Measurements from ENCODE around the gene RIN3. TPM values are rescaled to one million over a fixed set of nuclear protein-coding genes. Genes with fewer than 3 reads are reported as not detected.

RIN3 gene
- total RNA-seq, 1 donor from 2014 or later = 34.7 TPM

DNA sequence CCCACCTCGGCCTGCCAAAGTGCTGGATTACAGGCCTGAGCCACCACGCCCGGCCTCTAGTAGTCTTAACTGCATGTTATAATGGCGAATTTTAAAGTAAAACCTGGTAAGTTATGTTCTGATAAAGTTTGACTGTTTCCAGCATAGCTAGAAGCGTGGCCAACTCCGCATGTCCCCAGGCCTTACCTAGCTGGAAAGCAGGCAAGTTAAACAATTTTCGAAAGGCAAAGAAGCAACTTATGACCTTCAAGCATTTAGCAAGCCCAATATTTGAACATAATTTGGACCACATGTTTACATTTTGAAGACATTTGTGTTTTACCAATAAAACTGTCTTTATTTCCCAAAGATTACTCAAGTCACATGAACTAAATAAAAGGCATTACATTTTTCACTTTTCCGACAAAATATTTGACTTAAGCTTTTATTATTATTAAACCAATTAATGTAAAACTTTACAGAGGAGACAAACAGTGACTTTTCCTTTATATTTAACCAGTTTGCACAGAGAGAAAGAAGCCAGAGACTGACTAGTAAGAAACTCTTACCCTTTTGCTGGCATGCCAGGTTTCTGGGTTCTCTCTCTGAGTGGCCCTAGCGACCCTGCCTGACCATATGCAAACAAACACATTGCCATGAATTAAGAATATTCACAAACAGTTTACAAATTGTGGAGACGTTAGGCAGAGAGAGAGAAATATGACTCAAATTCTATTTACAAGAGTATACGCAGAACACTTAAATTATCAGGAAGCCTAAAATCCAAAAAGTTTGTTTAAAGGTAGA is 106.3 kb downstream of the RIN3 start:
- H3K4me1 Mint-ChIP-seq (ENCODE audit: low read depth) = peaks cover 19% of the 10 kb centered on the region
- intact Hi-C loops (cut with micrococcal nuclease) = no loop called here
- H3K4me3 Mint-ChIP-seq = no peak overlapping the region
- H3K9me3 Mint-ChIP-seq = peaks cover 37% of the 10 kb centered on the region
- no peak overlapping the region for H3K27ac Mint-ChIP-seq
- no peaks in the 10 kb centered on the region for H3K27me3 Mint-ChIP-seq (ENCODE audit: insufficient read depth)
- DNase-seq (ENCODE audit: low spot score) = no peak
- peaks cover 20% of the 10 kb centered on the region for H3K36me3 Mint-ChIP-seq (ENCODE audit: low read depth)

DNA sequence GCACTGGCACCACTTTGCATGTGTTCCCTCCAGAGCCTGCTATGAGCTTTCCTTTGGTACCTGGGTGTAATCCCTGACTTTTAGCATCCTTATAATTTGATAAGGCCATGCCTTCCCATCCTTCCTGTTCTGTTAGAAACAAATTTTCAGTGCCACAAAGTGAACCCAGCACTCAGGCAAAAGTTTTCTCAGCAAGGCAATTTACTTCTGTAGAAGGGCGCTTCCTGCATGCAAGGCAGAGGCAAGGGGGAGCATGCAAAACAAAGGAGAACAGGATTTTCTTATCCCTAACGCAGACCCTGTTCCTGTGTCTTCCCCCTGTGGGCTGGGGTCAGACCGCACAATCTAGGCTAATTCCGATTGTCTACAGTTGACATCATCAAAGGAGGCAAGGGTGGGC is 108.7 kb downstream of the RIN3 start:
- Mint-ChIP-seq H3K4me1 (ENCODE audit: low read depth) (no peaks in the 10 kb centered on the region), H3K4me3 (no peak overlapping the region), H3K27ac (no peak overlapping the region), H3K9me3 (peaks cover 57% of the 10 kb centered on the region), H3K27me3 (ENCODE audit: insufficient read depth) (peaks cover 2% of the 10 kb centered on the region), H3K36me3 (ENCODE audit: low read depth) (peaks cover 28% of the 10 kb centered on the region)
- no peak for DNase-seq (ENCODE audit: low spot score)
- intact Hi-C loops (cut with micrococcal nuclease) = no loop called here

DNA sequence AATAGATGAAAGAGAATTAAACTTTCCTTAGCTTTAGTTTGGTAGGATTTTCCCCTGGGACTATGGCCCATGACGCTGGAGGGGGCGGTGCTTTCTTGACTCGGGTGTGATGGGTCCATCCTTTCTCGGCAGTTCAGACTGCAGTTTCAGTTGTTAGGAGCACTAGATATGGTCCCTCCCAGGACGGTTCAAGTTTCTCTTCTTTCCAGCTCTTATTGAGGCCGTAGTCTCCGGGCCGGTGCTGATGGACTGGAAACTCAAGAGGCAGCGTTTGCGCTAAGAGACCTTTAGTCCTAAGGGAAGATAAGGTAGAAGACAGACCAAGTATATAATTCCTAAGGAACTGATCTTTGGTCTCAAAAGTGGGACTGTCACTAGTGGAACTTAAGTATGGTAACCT is 111.2 kb downstream of the RIN3 start:
- peaks cover 35% of the 10 kb centered on the region for H3K36me3 Mint-ChIP-seq (ENCODE audit: low read depth)
- H3K9me3 Mint-ChIP-seq = peaks cover 65% of the 10 kb centered on the region
- no peak for DNase-seq (ENCODE audit: low spot score)
- no peak overlapping the region for H3K27ac Mint-ChIP-seq
- H3K27me3 Mint-ChIP-seq (ENCODE audit: insufficient read depth) = peaks cover 2% of the 10 kb centered on the region
- no peak overlapping the region for H3K4me3 Mint-ChIP-seq
- no peaks in the 10 kb centered on the region for H3K4me1 Mint-ChIP-seq (ENCODE audit: low read depth)
- intact Hi-C loops (cut with micrococcal nuclease) = no loop called here

DNA sequence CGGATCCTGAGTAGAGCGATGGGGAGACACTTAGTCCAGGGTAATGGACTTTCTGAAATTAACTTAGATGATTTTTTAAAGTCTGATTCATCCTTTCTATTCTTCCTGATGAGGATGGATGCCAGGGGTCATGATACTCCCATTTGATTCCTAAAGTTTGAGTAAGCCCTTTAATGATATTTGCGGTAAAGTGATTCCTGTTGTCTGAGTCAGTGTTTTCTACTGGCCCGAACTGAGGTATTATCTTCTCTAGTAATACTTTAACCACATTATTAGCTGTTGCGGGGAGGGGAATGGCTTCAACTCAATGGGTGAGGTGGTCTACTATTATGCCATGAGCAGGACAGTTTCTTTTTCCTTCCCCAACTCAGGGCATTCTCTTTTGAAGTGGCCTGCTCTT is 111.6 kb downstream of the RIN3 start:
- peaks cover 65% of the 10 kb centered on the region for H3K9me3 Mint-ChIP-seq
- peaks cover 35% of the 10 kb centered on the region for H3K36me3 Mint-ChIP-seq (ENCODE audit: low read depth)

DNA sequence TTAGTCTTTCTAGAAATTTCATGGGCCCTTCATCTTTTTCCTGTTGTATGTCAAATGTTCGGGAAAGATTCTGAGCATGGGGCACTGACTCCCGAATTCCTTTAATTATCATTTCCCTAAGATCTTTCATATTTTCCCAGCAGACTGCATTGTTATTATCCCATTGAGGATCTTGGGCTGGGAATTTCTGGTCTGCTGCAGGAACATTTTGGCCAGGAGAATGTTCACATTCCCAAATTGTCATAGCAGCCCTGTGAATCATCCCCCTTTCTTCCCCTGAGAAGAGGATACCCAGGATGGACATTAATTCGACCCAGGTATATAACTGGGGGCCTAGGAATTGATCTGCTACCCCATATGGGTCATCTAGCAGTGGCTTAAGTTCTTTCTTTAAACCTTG is 112.5 kb downstream of the RIN3 start:
- Mint-ChIP-seq H3K4me3 (no peak overlapping the region), H3K36me3 (ENCODE audit: low read depth) (peaks cover 33% of the 10 kb centered on the region), H3K27ac (no peak overlapping the region), H3K4me1 (ENCODE audit: low read depth) (no peaks in the 10 kb centered on the region), H3K27me3 (ENCODE audit: insufficient read depth) (peaks cover 2% of the 10 kb centered on the region), H3K9me3 (peaks cover 61% of the 10 kb centered on the region)
- intact Hi-C loops (cut with micrococcal nuclease) = no loop called here
- DNase-seq (ENCODE audit: low spot score) = no peak

More for the DNA sequence above, 111.6 kb downstream of the RIN3 start:
- H3K27me3 Mint-ChIP-seq (ENCODE audit: insufficient read depth) = peaks cover 2% of the 10 kb centered on the region
- DNase-seq (ENCODE audit: low spot score) = no peak
- H3K4me1 Mint-ChIP-seq (ENCODE audit: low read depth) = no peaks in the 10 kb centered on the region
- intact Hi-C loops (cut with micrococcal nuclease) = no loop called here
- no peak overlapping the region for H3K27ac Mint-ChIP-seq
- no peak overlapping the region for H3K4me3 Mint-ChIP-seq

DNA sequence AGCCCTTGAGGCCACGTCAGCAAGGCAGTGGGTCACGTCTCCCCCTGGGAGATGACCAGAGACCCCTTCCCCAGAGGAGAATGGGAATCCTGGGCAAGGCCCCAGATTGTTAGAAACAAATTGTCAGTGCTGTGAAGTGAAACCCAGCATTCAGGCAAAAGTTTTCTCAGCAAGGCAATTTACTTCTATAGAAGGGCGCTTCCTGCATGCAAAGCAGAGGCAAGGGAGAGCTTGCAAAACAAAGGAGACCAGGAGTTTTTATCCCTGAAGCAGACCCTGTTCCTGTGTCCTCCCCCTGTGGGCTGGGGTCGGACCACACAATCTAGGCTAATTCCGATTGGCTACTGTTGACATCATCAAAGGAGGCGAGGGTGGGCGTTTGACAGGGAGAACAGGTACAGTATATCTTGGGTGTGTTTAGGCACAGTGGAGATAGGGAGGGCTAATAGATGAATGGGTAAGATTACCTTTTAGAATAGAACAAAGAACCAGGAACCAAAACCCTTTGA is 114.2 kb downstream of the RIN3 start:
- Mint-ChIP-seq H3K36me3 (ENCODE audit: low read depth) (peaks cover 23% of the 10 kb centered on the region), H3K4me1 (ENCODE audit: low read depth) (peaks cover 4% of the 10 kb centered on the region), H3K27ac (no peak overlapping the region), H3K27me3 (ENCODE audit: insufficient read depth) (peaks cover 5% of the 10 kb centered on the region), H3K9me3 (peaks cover 46% of the 10 kb centered on the region), H3K4me3 (no peak overlapping the region)
- DNase-seq (ENCODE audit: low spot score) = no peak
- intact Hi-C loops (cut with micrococcal nuclease) = no loop called here

DNA sequence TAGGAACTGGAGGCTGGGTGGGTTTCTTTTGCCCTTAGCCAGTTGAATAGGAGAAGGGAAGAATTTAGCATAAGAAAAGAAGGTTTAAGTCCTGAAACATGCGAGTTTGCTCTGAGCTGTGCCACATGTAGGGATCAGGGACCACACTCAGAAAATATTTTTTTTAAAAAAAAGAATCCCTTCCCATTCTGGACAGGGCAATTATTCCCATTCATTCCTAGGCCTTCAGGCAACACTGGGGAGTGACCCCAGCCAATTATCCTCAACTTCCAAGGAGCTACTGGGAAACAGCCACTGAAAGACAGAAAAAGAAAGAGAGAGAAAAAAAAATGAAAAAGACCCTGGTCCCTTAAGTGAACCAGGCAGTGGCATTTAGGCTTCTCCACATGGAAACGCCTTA is 115.1 kb downstream of the RIN3 start:
- Mint-ChIP-seq H3K36me3 (ENCODE audit: low read depth) (peaks cover 22% of the 10 kb centered on the region), H3K4me3 (no peak overlapping the region), H3K27me3 (ENCODE audit: insufficient read depth) (peaks cover 8% of the 10 kb centered on the region), H3K4me1 (ENCODE audit: low read depth) (peaks cover 13% of the 10 kb centered on the region), H3K9me3 (peaks cover 40% of the 10 kb centered on the region), H3K27ac (no peak overlapping the region)
- intact Hi-C loops (cut with micrococcal nuclease) = no loop called here
- no peak for DNase-seq (ENCODE audit: low spot score)

DNA sequence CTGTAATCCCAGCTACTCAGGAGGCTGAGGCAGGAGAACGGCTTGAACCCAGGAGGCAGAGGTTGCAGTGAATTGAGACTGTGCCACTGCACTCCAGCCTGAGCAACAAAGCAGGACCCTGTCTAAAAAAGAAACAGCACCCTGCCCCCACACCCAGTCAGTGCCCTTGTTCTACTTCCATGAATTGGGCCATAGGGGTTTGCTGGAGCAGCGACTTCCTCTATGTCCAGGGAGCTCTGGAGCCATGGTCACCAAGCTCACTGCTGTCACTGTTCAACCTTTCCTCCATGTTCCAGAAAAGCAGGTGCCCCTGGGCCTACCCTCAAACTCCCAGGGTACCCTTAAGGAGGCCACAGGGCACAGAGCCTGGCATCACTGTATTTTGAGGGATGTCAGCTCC is 116.8 kb downstream of the RIN3 start:
- intact Hi-C loops (cut with micrococcal nuclease) = no loop called here
- Mint-ChIP-seq H3K27me3 (ENCODE audit: insufficient read depth) (peaks cover 8% of the 10 kb centered on the region), H3K4me3 (no peak overlapping the region), H3K27ac (no peak overlapping the region), H3K9me3 (peaks cover 26% of the 10 kb centered on the region), H3K36me3 (ENCODE audit: low read depth) (peaks cover 19% of the 10 kb centered on the region), H3K4me1 (ENCODE audit: low read depth) (peaks cover 14% of the 10 kb centered on the region)
- no peak for DNase-seq (ENCODE audit: low spot score)

DNA sequence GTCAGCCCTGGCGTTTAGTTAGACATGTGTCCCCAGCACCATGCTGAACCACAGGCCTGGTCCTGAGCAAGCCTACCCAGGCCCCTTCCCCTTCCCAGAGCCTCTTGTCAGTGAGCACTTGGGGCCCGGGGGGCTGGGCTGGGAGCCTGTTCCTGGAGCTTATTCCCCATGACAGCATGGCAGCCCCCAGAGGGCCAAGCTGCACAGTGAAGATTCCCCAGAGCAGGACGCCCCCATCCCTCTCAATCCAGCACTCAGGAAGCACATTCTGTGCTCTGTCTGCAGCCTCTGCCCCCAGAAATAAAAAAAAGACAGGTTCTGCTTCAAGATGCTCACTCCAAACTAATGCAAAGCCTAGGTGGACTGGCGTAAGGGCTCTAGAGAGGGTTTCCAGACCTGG is 117.5 kb downstream of the RIN3 start:
- H3K27me3 Mint-ChIP-seq (ENCODE audit: insufficient read depth) = peaks cover 8% of the 10 kb centered on the region
- H3K36me3 Mint-ChIP-seq (ENCODE audit: low read depth) = peaks cover 14% of the 10 kb centered on the region
- intact Hi-C loops (cut with micrococcal nuclease) = no loop called here

DNA sequence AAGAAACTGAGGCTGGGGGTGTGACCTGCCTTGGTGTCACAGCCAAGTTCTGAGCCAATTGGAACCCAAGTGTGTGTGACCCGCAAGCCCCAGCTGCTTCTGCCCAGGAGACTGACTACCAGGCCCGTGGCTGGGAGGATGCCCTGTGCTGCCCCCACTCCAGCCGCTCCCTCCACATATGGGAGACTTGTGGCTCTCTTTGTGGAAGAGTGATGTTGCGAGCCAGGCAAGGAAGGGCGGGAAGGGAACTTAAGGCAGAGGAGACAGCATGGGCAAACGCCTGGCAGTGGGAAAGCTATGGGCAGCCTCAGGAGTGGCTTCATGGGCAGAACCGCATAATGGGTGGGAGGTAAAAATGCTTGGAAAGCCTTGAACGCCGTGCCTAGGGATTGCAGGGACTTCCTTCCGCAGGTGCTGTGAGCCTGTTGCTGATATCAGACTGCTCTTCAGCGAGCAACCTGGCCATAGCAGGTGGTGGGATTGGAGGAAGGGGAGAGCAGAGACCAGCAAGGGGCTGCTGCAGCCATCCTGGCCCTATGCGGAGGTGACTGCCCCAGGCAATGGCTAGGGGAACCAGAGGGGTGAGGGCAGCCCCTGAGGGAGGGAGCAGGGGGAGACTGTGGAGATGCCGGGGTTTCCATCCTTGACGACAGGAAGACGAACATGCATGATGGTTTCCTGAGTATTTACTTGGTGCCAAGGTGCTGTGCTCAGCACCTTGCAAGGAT is 119.1 kb downstream of the RIN3 start:
- Mint-ChIP-seq H3K4me3 (no peak overlapping the region), H3K27me3 (ENCODE audit: insufficient read depth) (peaks cover 7% of the 10 kb centered on the region), H3K9me3 (peaks cover 5% of the 10 kb centered on the region), H3K27ac (no peak overlapping the region), H3K36me3 (ENCODE audit: low read depth) (peaks cover 3% of the 10 kb centered on the region), H3K4me1 (ENCODE audit: low read depth) (peaks cover 14% of the 10 kb centered on the region)
- DNase-seq (ENCODE audit: low spot score) = no peak
- intact Hi-C loops (cut with micrococcal nuclease) = no loop called here

More for the DNA sequence above, 117.5 kb downstream of the RIN3 start:
- DNase-seq (ENCODE audit: low spot score) = no peak
- H3K4me1 Mint-ChIP-seq (ENCODE audit: low read depth) = peaks cover 14% of the 10 kb centered on the region
- H3K27ac Mint-ChIP-seq = no peak overlapping the region
- no peak overlapping the region for H3K4me3 Mint-ChIP-seq
- H3K9me3 Mint-ChIP-seq = peaks cover 19% of the 10 kb centered on the region

DNA sequence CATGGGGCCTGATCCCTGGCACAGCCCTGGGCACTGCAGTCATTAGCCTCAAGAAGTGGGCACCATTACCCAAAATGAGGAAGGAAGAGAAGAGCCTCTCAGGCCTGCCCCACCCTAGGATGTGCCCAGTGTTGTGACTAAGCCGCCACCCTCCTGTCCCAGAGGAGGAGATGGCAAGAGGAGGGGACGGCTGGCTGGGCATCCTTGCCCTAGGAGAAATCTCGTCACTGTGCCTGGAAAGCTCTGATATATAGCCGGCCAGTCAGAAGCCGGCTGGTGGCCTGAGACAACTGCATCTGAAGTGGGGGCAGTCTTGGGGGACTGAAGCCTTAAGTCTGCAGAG is 119.7 kb downstream of the RIN3 start:
- peaks cover 9% of the 10 kb centered on the region for H3K27me3 Mint-ChIP-seq (ENCODE audit: insufficient read depth)
- no peak for DNase-seq (ENCODE audit: low spot score)
- H3K4me1 Mint-ChIP-seq (ENCODE audit: low read depth) = peaks cover 18% of the 10 kb centered on the region
- no peak overlapping the region for H3K27ac Mint-ChIP-seq
- H3K9me3 Mint-ChIP-seq = no peaks in the 10 kb centered on the region
- H3K36me3 Mint-ChIP-seq (ENCODE audit: low read depth) = no peaks in the 10 kb centered on the region
- intact Hi-C loops (cut with micrococcal nuclease) = no loop called here
- H3K4me3 Mint-ChIP-seq = no peak overlapping the region

DNA sequence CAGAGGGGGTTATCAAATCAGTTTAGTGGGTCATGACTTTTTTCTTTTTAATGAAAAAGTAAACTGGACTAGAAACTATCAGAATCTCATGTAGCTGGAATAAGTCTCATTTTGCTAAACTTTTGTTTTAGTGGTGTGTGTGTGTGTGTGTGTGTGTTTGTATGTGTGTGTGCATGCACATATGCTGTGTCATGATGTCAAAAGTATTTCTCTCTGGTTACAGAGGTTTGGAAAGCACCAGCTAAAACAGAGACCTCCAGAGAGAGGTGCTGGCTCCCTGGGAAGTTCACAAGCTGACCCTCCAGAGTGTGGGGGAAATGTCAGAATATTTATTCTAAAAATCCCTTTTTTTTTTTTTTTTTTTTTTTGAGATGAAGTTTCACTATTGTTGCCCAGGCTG is 120.1 kb downstream of the RIN3 start:
- no peak for DNase-seq (ENCODE audit: low spot score)
- Mint-ChIP-seq H3K4me1 (ENCODE audit: low read depth) (peaks cover 19% of the 10 kb centered on the region), H3K36me3 (ENCODE audit: low read depth) (no peaks in the 10 kb centered on the region), H3K9me3 (no peaks in the 10 kb centered on the region), H3K27me3 (ENCODE audit: insufficient read depth) (peaks cover 9% of the 10 kb centered on the region), H3K4me3 (no peak overlapping the region), H3K27ac (no peak overlapping the region)
- intact Hi-C loops (cut with micrococcal nuclease) = no loop called here

DNA sequence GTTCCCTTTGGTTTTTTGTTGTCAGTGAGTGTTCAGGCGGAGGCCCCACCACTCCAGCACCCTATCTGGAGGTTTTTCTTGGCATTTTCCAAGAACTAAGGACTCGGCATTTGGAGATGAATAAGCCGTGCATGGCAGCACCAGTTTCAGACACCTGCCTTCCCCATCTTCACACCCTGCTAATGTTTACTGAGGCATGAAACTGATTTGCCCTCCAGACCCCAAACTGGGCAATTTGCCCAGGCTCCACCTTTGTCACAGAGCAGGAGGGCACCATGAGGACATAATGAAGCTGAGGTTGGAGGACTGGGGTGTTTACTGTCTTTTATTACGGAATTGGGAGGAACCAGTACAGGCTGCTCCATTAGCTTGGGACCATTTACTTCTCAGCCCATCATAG is 121.5 kb downstream of the RIN3 start:
- Mint-ChIP-seq H3K4me1 (ENCODE audit: low read depth) (peaks cover 23% of the 10 kb centered on the region), H3K4me3 (no peak overlapping the region), H3K9me3 (no peaks in the 10 kb centered on the region), H3K36me3 (ENCODE audit: low read depth) (no peaks in the 10 kb centered on the region), H3K27ac (no peak overlapping the region), H3K27me3 (ENCODE audit: insufficient read depth) (peaks cover 9% of the 10 kb centered on the region)
- intact Hi-C loops (cut with micrococcal nuclease) = no loop called here
- DNase-seq (ENCODE audit: low spot score) = no peak

Data from activated T-helper 1 cell treated with anti-CD3 and anti-CD28 coated beads, Interleukin-12 subunit alpha, Interleukin-12 subunit beta, Interleukin-2, Interleukin-4 antibody, amounts not matched to agents 30 ng/mL and 10 ng/mL and 1 ng/mL, durations not matched to agents 14 hours and 24 hours and 36 hours (primary cell).